Skeletal muscle tissue (tissue), 4 donors: ENCODE measurements around the gene ACER2. TPM values are rescaled to one million over a fixed set of nuclear protein-coding genes. Genes with fewer than 3 reads are reported as not detected.
"Not testable (repeated sequence)": the region's sequence is repeated elsewhere in the genome, so short reads cannot be mapped to it uniquely, and the experiment has no call there.

Experiments
- H3K27ac ChIP-seq: one replicate; pipeline ENCODE4 v1.7.0; 2013; ENCODE audit warnings: mild to moderate bottlenecking, low read depth, low read length, inconsistent platforms
- H3K27me3 ChIP-seq, 3 donors: one replicate each; pipeline ENCODE4 v1.7.0; 2013; ENCODE audit warnings: low read length in 3 of 3; ENCODE audit not compliant: control insufficient read depth in 3 of 3, insufficient read depth in 3 of 3
- H3K36me3 ChIP-seq, 3 donors: one replicate each; pipeline ENCODE4 v1.7.0; 2013; ENCODE audit warnings: low read length in 3 of 3; ENCODE audit not compliant: control insufficient read depth in 3 of 3, insufficient read depth in 3 of 3
- H3K4me1 ChIP-seq, 3 donors: one replicate each; pipeline ENCODE4 v1.7.0; 2013; ENCODE audit warnings: low read length in 3 of 3, mild to moderate bottlenecking in 3 of 3; ENCODE audit not compliant: control insufficient read depth in 3 of 3, insufficient read depth in 3 of 3
- H3K4me3 ChIP-seq, 3 donors: one replicate each; pipeline ENCODE4 v1.7.0; 2013; ENCODE audit warnings: low read length in 3 of 3
- H3K9ac ChIP-seq, 3 donors: one replicate each; pipeline ENCODE4 v1.7.0; 2013; ENCODE audit warnings: low read length in 3 of 3, mild to moderate bottlenecking in 3 of 3, moderate library complexity in 2 of 3, low read depth in 1 of 3
- H3K9me3 ChIP-seq, 3 donors: one replicate each; pipeline ENCODE4 v1.7.0; 2013; ENCODE audit warnings: low read length in 3 of 3; ENCODE audit not compliant: control insufficient read depth in 3 of 3
- total RNA-seq: library from RNA; depleted of rRNA; stranded (reverse); fragments of >200 nt; gene quantifications from one replicate; pipeline ENCODE4 v1.2.3, GENCODE V29; 2014
- donor health status: Osteomylitis.

ACER2 gene
- total RNA-seq, 1 donor from 2014 or later: 1.6 TPM

DNA sequence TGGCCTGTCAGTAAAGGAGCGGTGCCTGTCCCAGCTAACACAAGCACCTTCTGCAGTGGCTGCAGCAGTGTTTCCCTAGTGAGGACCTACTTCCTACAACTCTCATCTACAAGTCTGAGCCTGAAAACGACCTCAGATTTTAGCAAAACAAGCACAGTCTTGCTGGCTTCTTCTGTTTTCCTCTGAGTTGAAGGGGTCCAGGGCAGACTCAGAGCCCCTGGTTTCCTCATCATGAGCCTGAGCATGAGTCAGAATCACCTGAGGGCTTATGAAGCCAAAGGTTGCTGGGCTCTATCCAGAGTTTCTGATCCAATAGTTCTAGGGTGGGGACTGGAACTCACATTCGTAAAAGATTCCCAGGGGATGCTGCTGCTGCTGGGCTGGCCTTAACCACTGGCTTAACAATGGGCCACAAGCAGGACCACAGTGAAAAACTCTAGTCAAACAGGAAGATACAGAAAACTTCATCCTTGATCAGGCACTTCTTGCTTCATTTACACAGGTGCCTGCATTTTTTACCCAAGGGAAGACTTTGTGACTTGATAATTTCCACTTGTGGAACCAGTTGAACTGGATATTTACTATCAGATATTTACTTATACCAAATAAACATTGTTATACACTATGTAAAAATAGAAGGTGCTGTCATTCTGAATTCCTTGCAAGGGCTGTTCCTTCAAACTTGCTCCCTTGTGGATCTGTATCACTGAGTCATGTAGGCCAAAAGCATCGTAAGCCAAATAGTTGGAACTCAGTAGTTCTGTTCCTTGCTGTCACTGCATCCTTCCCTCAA lies 4.3 kb upstream of the ACER2 start:
- H3K4me1 ChIP-seq: peaks cover 6 to 15% (median 11%) of the 10 kb centered on the region in 3 donors
- no peaks in the 10 kb centered on the region for H3K36me3 ChIP-seq
- H3K27me3 ChIP-seq: no peaks in the 10 kb centered on the region
- no peaks in the 10 kb centered on the region for H3K9me3 ChIP-seq
- H3K27ac ChIP-seq: no peak overlapping the region
- no peak overlapping the region for H3K4me3 ChIP-seq
- H3K9ac ChIP-seq: no peak overlapping the region

DNA sequence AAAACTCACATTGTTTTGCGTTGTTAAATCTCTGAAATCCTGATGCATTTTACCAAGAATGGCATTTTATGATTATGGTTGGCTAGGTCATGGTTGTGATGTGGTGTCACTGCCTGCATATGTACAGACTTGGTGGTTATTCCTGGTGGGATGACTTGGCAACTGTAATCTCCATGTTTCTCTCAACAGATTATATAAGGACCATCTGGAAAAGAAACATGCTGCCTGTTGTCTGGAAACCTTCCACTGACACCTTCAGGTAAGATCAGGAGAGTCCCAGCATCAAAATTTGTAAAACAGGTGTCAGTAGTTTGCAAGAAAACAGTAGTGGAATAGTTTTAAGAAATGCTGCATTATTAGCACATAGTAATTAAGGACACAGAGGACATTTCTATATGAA lies 3.0 kb upstream of the ACER2 start:
- Histone ChIP-seq H3K4me3 (no peak overlapping the region), H3K9me3 (no peaks in the 10 kb centered on the region), H3K4me1 (peaks cover 15 to 26% (median 18%) of the 10 kb centered on the region in 3 donors), H3K9ac (no peak overlapping the region), H3K27me3 (no peaks in the 10 kb centered on the region), H3K27ac (no peak overlapping the region), H3K36me3 (no peaks in the 10 kb centered on the region)

DNA sequence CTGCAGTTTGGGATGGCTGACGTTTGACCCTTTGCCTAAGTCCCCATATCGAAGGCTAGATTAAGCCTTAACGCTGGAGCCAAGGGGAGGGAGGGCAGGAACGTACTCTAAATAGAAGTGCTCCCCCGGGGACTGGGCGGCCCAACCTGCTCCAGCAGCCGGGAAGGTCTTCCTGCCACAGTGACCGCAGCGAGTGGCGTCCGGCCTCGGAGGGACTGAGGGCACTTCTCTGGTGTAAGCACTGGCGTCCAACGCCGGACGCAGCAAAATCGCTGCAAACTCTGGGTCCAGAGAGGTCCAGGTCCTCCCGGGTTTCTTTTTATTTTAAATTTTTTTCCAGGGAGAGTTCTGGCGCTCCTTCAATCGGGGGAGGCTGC lies 505 bp upstream of the ACER2 start:
- Histone ChIP-seq H3K27ac (peak overlapping the region; percentile 81), H3K9ac (peak overlapping the region; percentile 63 to 90 (median 71))

GRCh38 chr9:19409401-19410194 lies 789 bp downstream of the ACER2 start:
- Histone ChIP-seq H3K9ac (peak overlapping the region; percentile 82 to 90 (median 84)), H3K27me3 (no peaks in the 10 kb centered on the region), H3K27ac (peak overlapping the region; percentile 81), H3K4me3 (peak overlapping the region; percentile 87 to 91 (median 89)), H3K4me1 (peaks cover 15 to 26% (median 18%) of the 10 kb centered on the region in 3 donors), H3K9me3 (no peaks in the 10 kb centered on the region), H3K36me3 (no peaks in the 10 kb centered on the region)

More for the DNA sequence above, 505 bp upstream of the ACER2 start:
- Histone ChIP-seq H3K27me3 (no peaks in the 10 kb centered on the region), H3K36me3 (no peaks in the 10 kb centered on the region), H3K9me3 (no peaks in the 10 kb centered on the region), H3K4me3 (peak overlapping the region; percentile 87 to 91 (median 89)), H3K4me1 (peaks cover 15 to 26% (median 18%) of the 10 kb centered on the region in 3 donors)

DNA sequence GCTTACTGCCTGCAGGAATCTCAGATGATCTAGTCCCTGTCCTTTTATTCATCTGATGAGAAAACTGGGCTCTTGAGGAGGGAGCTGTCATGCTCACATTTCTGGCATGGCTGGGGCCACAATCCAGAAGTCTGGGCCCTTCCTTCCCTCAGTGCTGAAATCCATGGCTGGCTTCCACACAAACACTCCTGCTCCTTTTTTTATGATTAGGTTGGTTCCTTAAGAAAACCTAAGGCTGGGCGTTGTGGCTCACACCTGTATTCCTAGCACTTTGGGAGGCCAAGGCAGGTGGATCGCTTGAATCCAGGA lies 1.3 kb downstream of the ACER2 start:
- Histone ChIP-seq H3K9ac (peak overlapping the region in 1 of 3 donors; percentile 84), H3K4me1 (peaks cover 15 to 26% (median 18%) of the 10 kb centered on the region in 3 donors), H3K9me3 (no peaks in the 10 kb centered on the region), H3K27ac (peak overlapping the region; percentile 81), H3K27me3 (no peaks in the 10 kb centered on the region), H3K4me3 (peak overlapping the region; percentile 87 to 91 (median 89)), H3K36me3 (no peaks in the 10 kb centered on the region)

DNA sequence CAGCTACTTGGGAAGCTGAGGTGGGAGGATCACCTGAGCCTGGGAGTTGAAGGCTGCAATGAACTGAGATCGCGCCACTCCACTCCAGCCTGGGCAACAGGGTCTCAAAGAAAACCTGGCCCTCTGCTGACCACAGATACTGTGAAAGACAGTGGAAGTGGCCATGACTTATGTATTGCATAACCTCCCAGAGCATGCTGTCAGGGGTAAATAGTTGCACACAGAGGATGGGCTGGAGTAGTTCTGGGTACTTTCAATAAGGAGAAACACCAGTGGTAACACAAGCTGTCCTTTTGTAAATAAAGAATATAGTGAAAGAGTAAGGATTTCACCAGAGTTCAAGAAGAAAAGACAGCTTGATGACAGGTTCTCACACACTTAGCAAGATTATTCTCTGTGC lies 1.8 kb downstream of the ACER2 start:
- Histone ChIP-seq H3K4me1 (peaks cover 15 to 26% (median 18%) of the 10 kb centered on the region in 3 donors), H3K4me3 (no peak overlapping the region), H3K9ac (no peak overlapping the region), H3K27me3 (no peaks in the 10 kb centered on the region), H3K36me3 (no peaks in the 10 kb centered on the region), H3K9me3 (no peaks in the 10 kb centered on the region), H3K27ac (no peak overlapping the region)

DNA sequence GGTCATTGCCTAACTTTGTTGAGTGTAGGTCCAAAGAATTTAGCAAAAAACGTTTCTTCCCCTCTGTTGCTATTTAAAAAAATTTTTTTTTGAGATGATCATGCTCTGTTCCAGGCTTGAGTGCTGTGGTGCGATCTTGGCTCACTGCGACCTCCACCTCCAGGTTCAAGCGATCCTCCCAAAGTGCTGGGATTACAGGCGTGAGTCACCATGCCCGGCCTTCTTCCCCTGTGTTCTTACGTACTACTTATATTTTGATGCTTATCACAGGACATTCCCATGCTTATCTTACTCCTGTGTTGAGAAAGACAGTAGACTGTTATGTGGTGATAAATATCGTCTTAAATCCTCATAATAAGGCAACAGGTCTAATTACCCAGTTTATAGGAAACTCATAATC lies 2.5 kb downstream of the ACER2 start:
- Histone ChIP-seq H3K9me3 (no peaks in the 10 kb centered on the region), H3K4me1 (peaks cover 15 to 26% (median 18%) of the 10 kb centered on the region in 3 donors), H3K9ac (no peak overlapping the region), H3K27ac (no peak overlapping the region), H3K4me3 (no peak overlapping the region), H3K36me3 (no peaks in the 10 kb centered on the region), H3K27me3 (no peaks in the 10 kb centered on the region)

DNA sequence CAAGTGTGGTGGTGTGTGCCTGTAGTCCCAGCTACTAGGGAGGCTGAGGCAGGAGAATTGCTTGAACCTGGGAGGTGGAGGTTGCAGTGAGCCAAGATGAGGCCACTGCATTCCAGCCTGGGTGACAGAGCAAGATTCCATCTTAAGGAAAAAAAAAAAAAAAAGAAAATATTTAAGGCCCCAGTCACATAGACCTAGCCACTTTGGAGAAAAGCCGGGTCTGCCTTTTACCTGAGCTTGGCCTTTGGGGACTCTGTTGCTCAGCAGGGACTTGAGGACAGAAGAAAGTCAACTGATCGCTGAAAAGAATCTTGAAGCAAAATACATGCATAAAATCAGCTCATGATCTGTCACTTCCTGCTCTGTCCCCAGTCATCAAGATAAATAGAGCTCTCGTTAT lies 4.6 kb downstream of the ACER2 start:
- not testable (repeated sequence) for H3K9ac ChIP-seq, H3K27ac ChIP-seq, H3K27me3 ChIP-seq, H3K4me3 ChIP-seq, H3K36me3 ChIP-seq, H3K9me3 ChIP-seq
- peaks cover 12 to 18% (median 12%) of the 10 kb centered on the region in 3 donors for H3K4me1 ChIP-seq

GRCh38 chr9:19416143-19416542 lies 7.3 kb downstream of the ACER2 start:
- no peaks in the 10 kb centered on the region for H3K36me3 ChIP-seq
- no peak overlapping the region for H3K9ac ChIP-seq
- no peak overlapping the region for H3K4me3 ChIP-seq
- no peaks in the 10 kb centered on the region for H3K27me3 ChIP-seq
- no peaks in the 10 kb centered on the region for H3K9me3 ChIP-seq
- no peak overlapping the region for H3K27ac ChIP-seq
- no peaks in the 10 kb centered on the region for H3K4me1 ChIP-seq

DNA sequence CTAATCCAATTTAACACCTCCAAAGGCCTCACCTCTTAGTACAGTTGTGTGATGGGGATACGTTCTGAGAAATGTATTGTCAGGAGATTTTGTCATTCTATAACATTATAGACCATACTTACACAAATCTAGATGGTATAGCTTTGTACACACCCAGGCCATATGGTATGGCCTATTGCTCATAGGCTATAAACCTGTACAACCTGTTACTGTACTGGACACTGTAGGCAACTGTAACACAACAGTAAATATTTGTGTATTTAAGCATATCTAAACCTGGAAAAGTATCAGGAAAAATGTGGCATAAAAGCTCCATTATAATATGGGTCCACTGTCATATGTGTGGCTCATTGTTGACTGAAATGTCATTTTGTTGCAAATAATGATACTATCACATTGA lies 12.1 kb downstream of the ACER2 start:
- H3K27me3 ChIP-seq: no peaks in the 10 kb centered on the region
- no peaks in the 10 kb centered on the region for H3K9me3 ChIP-seq
- no peak overlapping the region for H3K9ac ChIP-seq
- H3K36me3 ChIP-seq: peaks cover 0 to 2% (median 0%) of the 10 kb centered on the region in 3 donors
- no peak overlapping the region for H3K27ac ChIP-seq
- no peaks in the 10 kb centered on the region for H3K4me1 ChIP-seq
- H3K4me3 ChIP-seq: no peak overlapping the region
